Endodermal cell (in vitro differentiated cells): ENCODE data around the gene NCAPH2. TPM values are rescaled to one million over a fixed set of nuclear protein-coding genes. Genes with fewer than 3 reads are reported as not detected.

Experiments used
- DNase-seq: peaks from one replicate; pipeline ENCODE4 v3.0.0-alpha.2; 2017
- H3K27ac ChIP-seq: 2 replicates; pipeline ENCODE4 v1.5.1; 2013; ENCODE audit warnings: mild to moderate bottlenecking, low read depth, low read length, moderate library complexity
- H3K27me3 ChIP-seq: 2 replicates; pipeline ENCODE4 v1.6.1; 2013; ENCODE audit warnings: mild to moderate bottlenecking, low read length, moderate library complexity; ENCODE audit not compliant: insufficient read depth, control insufficient read depth, poor library complexity, severe bottlenecking
- H3K36me3 ChIP-seq: 2 replicates; pipeline ENCODE4 v1.7.0; 2013; ENCODE audit warnings: mild to moderate bottlenecking, low read length, moderate library complexity; ENCODE audit not compliant: control insufficient read depth, insufficient read depth
- H3K4me1 ChIP-seq: one replicate; pipeline ENCODE4 v1.7.0; 2013; ENCODE audit warnings: low read length; ENCODE audit not compliant: control insufficient read depth, insufficient read depth
- H3K4me3 ChIP-seq: 2 replicates; pipeline ENCODE4 v1.5.1; 2013; ENCODE audit warnings: mild to moderate bottlenecking, low read length, moderate library complexity
- H3K9ac ChIP-seq: 2 replicates; pipeline ENCODE4 v1.6.1; 2013; ENCODE audit warnings: mild to moderate bottlenecking, low read length, moderate library complexity; ENCODE audit not compliant: poor library complexity, severe bottlenecking; ENCODE audit errors: extremely low read depth
- H3K9me3 ChIP-seq: 2 replicates; pipeline ENCODE4 v1.6.1; 2013; ENCODE audit warnings: mild to moderate bottlenecking, low read length, moderate library complexity; ENCODE audit not compliant: control insufficient read depth
- H3K27ac Mint-ChIP-seq: 2 replicates; pipeline ENCODE4 v1.8.0; 2020; ENCODE audit warnings: mixed read lengths
- H3K27me3 Mint-ChIP-seq: 2 replicates; pipeline ENCODE4 v1.8.0; 2021; ENCODE audit warnings: mild to moderate bottlenecking, mixed read lengths; ENCODE audit not compliant: insufficient read depth
- H3K36me3 Mint-ChIP-seq: 2 replicates; pipeline ENCODE4 v1.8.0; 2020; ENCODE audit warnings: low read depth, mixed read lengths
- H3K4me1 Mint-ChIP-seq: 2 replicates; pipeline ENCODE4 v1.8.0; 2020; ENCODE audit warnings: mixed read lengths
- H3K4me3 Mint-ChIP-seq: 2 replicates; pipeline ENCODE4 v1.8.0; 2020; ENCODE audit warnings: mild to moderate bottlenecking, moderate library complexity, mixed read lengths
- H3K9me3 Mint-ChIP-seq: 2 replicates; pipeline ENCODE4 v1.8.0; 2020; ENCODE audit warnings: mild to moderate bottlenecking, mixed read lengths
- CTCF ChIP-seq: fragments of 200-600 bp; sonication (generic); conservative IDR thresholded peaks from 2 replicates; pipeline ENCODE4 v1.5.0; 2021; ENCODE audit warnings: antibody characterized with exemption, mild to moderate bottlenecking
- WGBS, 2 experiments: methylation state at CpG; one replicate each; pipeline versions ENCODE4 v1.1.5 to v1.1.7; 2013; ENCODE audit warnings: missing lambda C conversion rate in 2 of 2, mixed read lengths in 1 of 2; ENCODE audit not compliant: insufficient coverage in 1 of 2, insufficient read length in 1 of 2; 5-methylcytosine and 5-hydroxymethylcytosine counted together
- total RNA-seq, 2 donors: library from RNA; stranded (reverse); fragmentation: NEBNext Ultra II Directional in 1 of 2; extraction: Animal tissue kit (Norgen Biotek cat#: 25700) in 1 of 2; gene quantifications; 2 replicates in 1 of 2; 3 replicates in 1 of 2; pipeline ENCODE4 v1.2.1, GENCODE V29; 2021

Gene NCAPH2
- total RNA-seq, 2 donors from 2014 or later, result 63.3 to 73.1 TPM

GRCh38 chr22:50568626-50569025 lies 60.6 kb downstream of the NCAPH2 start:
- no peaks in the 10 kb centered on the region for H3K9me3 Mint-ChIP-seq
- peaks cover 50% of the 10 kb centered on the region for H3K36me3 Mint-ChIP-seq
- no peak for DNase-seq
- H3K9me3 ChIP-seq, result no peaks in the 10 kb centered on the region
- no peak overlapping the region for H3K27ac ChIP-seq
- H3K9ac ChIP-seq, result no peak overlapping the region
- 95 to 96% methylated on average over 6 to 7 of the region's 7 CpGs for WGBS, 2 experiments
- peaks cover 13% of the 10 kb centered on the region for H3K27me3 ChIP-seq
- TF ChIP-seq CTCF, result no peak
- peaks cover 59% of the 10 kb centered on the region for H3K36me3 ChIP-seq
- H3K4me1 Mint-ChIP-seq, result peaks cover under 1% of the 10 kb centered on the region
- H3K27ac Mint-ChIP-seq, result no peak overlapping the region
- H3K4me1 ChIP-seq, result no peaks in the 10 kb centered on the region
- H3K4me3 Mint-ChIP-seq, result no peak overlapping the region
- peaks cover 15% of the 10 kb centered on the region for H3K27me3 Mint-ChIP-seq
- H3K4me3 ChIP-seq, result no peak overlapping the region

- H3K9me3 Mint-ChIP-seq, result no peaks in the 10 kb centered on the region
- H3K27me3 Mint-ChIP-seq, result peaks cover 12% of the 10 kb centered on the region
- no peak overlapping the region for H3K27ac Mint-ChIP-seq
- Histone ChIP-seq H3K4me1 (no peaks in the 10 kb centered on the region), H3K9ac (no peak overlapping the region), H3K4me3 (no peak overlapping the region), H3K27me3 (peaks cover 9% of the 10 kb centered on the region), H3K36me3 (peaks cover 62% of the 10 kb centered on the region), H3K27ac (no peak overlapping the region), H3K9me3 (no peaks in the 10 kb centered on the region)
- no peak for DNase-seq
- H3K4me3 Mint-ChIP-seq, result no peak overlapping the region
- 95 to 99% methylated on average over 7 of the region's 8 CpGs for WGBS, 2 experiments
- H3K36me3 Mint-ChIP-seq, result peaks cover 50% of the 10 kb centered on the region
- no peak for TF ChIP-seq CTCF
- no peaks in the 10 kb centered on the region for H3K4me1 Mint-ChIP-seq
Observed at GRCh38 chr22:50569041-50569459, 61.0 kb downstream of the NCAPH2 start.

- H3K36me3 ChIP-seq, result peaks cover 68% of the 10 kb centered on the region
- H3K27me3 ChIP-seq, result no peaks in the 10 kb centered on the region
- peaks cover 50% of the 10 kb centered on the region for H3K36me3 Mint-ChIP-seq
- H3K4me1 ChIP-seq, result no peaks in the 10 kb centered on the region
- H3K9ac ChIP-seq, result no peak overlapping the region
- H3K27ac Mint-ChIP-seq, result no peak overlapping the region
- no peak for TF ChIP-seq CTCF
- DNase-seq, result no peak
- H3K4me1 Mint-ChIP-seq, result no peaks in the 10 kb centered on the region
- H3K27ac ChIP-seq, result no peak overlapping the region
- H3K27me3 Mint-ChIP-seq, result peaks cover 4% of the 10 kb centered on the region
- no peak overlapping the region for H3K4me3 ChIP-seq
- no peaks in the 10 kb centered on the region for H3K9me3 ChIP-seq
- 93 to 99% methylated on average over 9 to 13 of the region's 13 CpGs for WGBS, 2 experiments
- no peaks in the 10 kb centered on the region for H3K9me3 Mint-ChIP-seq
- H3K4me3 Mint-ChIP-seq, result no peak overlapping the region
Observed at GRCh38 chr22:50569896-50570535, 62.0 kb downstream of the NCAPH2 start.
